Neutrophil (primary cell): ENCODE data around the gene RPS6KA2.

Experiments
- H3K27ac ChIP-seq: fragments of 200-600 bp; sonication (generic); 2 replicates; pipeline ENCODE4 v1.5.1; 2016; ENCODE audit warnings: mild to moderate bottlenecking, moderate library complexity
- H3K27me3 ChIP-seq: fragments of 200-600 bp; sonication (generic); 2 replicates; pipeline ENCODE4 v1.6.0; 2016; ENCODE audit warnings: mild to moderate bottlenecking
- H3K36me3 ChIP-seq: fragments of 200-600 bp; sonication (generic); 2 replicates; pipeline ENCODE4 v1.5.1; 2017
- H3K4me1 ChIP-seq, 2 experiments: fragments of 200-600 bp in 1 of 2; sonication (generic) in 1 of 2; 1 replicate in 1 of 2; 2 replicates in 1 of 2; pipeline versions ENCODE4 v1.5.1 to v1.6.1; 2013 to 2016; ENCODE audit warnings: low read depth in 1 of 2, low read length in 1 of 2, mild to moderate bottlenecking in 1 of 2, moderate library complexity in 1 of 2; ENCODE audit not compliant: control insufficient read depth in 1 of 2, insufficient read depth in 1 of 2
- H3K4me3 ChIP-seq, 2 experiments: fragments of 200-600 bp in 1 of 2; sonication (generic) in 1 of 2; 1 replicate in 1 of 2; 2 replicates in 1 of 2; pipeline ENCODE4 v1.5.1; 2013 to 2016; ENCODE audit warnings: low read depth in 1 of 2, low read length in 1 of 2, mild to moderate bottlenecking in 1 of 2, moderate library complexity in 1 of 2
- H3K9me3 ChIP-seq: fragments of 200-600 bp; sonication (generic); 2 replicates; pipeline ENCODE4 v1.5.1; 2016
- TF ChIP-seq, protein P1 (sequence below): fragments of 200-600 bp; sonication (generic); IDR thresholded peaks from 2 replicates; pipeline ENCODE4 v1.5.1; 2016; ENCODE audit warnings: antibody characterized with exemption

The RPS6KA2 gene

DNA sequence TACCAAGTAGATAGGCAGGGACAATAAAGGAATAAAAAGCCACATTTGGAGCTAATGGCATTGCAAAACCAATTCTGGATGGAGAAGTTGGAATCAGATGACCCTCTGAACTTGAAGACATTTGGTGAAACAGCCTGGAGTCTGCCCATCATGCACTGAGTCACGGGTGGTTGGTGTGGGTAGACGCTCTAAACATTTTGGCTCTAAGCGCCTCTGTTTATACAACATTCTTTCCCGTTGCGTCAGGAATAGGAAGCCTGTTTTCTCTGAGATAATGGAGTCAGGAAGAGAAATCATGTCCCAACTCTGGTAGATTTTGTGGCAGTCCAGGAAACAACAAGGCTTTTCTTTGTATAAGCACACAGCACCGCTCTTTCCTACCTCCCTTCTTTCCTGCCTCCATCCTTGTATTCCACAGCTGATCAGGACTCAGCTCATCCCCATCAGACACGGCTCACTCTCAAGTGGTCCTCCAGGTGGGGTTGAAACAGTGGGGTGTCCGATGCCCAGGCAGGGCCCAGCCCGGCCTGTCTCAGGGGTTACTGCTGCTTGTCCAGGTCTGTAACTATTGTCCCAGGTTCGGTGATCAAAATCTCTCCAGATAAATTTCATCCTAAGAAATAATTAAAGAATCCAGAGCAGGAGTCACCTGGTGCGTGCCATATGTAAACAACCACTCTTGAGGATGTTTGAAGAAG, 28.5 kb downstream of the RPS6KA2 start:
- H3K4me1 ChIP-seq: peaks cover 19 to 41% of the 10 kb centered on the region in 2 experiments
- TF ChIP-seq, protein P1, sequence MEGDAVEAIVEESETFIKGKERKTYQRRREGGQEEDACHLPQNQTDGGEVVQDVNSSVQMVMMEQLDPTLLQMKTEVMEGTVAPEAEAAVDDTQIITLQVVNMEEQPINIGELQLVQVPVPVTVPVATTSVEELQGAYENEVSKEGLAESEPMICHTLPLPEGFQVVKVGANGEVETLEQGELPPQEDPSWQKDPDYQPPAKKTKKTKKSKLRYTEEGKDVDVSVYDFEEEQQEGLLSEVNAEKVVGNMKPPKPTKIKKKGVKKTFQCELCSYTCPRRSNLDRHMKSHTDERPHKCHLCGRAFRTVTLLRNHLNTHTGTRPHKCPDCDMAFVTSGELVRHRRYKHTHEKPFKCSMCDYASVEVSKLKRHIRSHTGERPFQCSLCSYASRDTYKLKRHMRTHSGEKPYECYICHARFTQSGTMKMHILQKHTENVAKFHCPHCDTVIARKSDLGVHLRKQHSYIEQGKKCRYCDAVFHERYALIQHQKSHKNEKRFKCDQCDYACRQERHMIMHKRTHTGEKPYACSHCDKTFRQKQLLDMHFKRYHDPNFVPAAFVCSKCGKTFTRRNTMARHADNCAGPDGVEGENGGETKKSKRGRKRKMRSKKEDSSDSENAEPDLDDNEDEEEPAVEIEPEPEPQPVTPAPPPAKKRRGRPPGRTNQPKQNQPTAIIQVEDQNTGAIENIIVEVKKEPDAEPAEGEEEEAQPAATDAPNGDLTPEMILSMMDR: no peak
- H3K27me3 ChIP-seq: no peaks in the 10 kb centered on the region
- H3K4me3 ChIP-seq: no peak overlapping the region
- H3K27ac ChIP-seq: peak overlapping the region; percentile 57
- no peaks in the 10 kb centered on the region for H3K36me3 ChIP-seq
- H3K9me3 ChIP-seq: no peaks in the 10 kb centered on the region

DNA sequence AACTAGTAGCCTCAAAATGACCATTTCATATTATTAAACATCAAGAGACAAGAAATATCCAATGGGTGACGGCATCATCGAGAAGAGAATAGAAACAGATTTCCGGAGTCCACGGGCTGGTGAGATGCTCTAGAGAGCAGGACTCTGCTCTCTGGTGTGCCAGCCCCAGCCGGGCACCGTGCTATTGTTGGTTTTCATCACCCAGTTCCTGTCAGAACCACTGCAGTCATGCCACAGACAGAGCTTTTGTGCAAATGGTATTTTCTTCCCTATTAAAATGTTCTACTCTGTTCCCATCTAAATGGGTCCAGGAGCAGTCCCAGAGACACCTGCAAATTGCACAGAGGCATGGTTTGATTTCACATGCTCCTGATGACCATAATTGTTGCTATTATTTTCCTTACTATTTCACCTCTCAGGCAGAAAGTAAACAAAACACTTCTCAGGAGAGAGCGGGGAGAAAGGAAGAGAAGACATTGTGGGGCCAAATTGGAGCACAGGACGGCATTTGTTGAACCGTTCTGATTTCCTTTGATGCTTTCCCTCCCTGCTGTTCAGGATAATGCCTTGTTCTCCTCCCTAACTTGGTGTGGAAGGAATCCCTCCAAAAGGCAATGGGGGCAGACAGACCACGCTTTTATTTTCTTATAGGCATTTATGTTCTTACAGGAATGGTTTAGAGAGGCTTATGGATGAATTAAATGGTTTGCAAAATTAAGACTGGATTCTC, 29.2 kb downstream of the RPS6KA2 start:
- no peaks in the 10 kb centered on the region for H3K36me3 ChIP-seq
- TF ChIP-seq, protein P1: no peak
- peaks cover 19 to 35% of the 10 kb centered on the region in 2 experiments for H3K4me1 ChIP-seq
- no peak overlapping the region for H3K4me3 ChIP-seq
- no peaks in the 10 kb centered on the region for H3K27me3 ChIP-seq
- no peaks in the 10 kb centered on the region for H3K9me3 ChIP-seq
- H3K27ac ChIP-seq: peak overlapping the region; percentile 57

DNA sequence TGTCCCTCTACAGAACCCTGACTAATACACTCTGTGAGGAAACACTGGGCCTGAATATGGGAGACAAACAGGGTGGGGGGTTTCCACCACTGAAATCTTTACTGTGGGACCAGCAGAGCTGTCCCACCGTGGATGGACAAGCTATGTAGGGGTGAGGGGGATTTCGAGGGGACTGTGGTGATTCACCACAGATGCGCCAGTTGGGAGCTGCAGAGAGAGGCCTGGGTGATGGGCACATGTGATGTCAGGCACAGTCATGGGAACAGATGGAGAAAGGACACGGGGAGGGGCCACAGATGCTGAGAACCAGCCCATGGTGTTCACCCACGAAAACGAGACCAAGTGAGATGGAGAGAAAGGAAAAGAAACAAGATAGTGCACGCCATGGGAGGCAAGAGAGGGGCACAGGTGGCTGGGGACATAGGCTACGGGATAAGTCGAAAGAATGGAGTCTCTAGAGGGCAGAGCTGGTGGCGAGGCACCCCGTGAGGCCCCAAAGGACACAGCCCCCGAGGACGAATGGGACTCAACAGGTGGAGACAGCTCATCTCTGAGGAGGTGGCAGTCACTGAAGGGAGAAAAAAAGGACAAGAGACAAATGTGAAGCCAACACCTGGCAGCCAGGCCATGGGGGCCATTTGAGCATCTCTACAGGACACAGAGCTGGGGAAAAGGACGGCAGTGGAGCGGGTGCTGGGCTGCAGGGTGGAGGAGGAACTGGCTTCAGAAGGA, 30.1 kb downstream of the RPS6KA2 start:
- Histone ChIP-seq H3K27me3 (no peaks in the 10 kb centered on the region), H3K36me3 (no peaks in the 10 kb centered on the region), H3K27ac (no peak overlapping the region), H3K4me3 (no peak overlapping the region), H3K4me1 (peaks cover 19 to 31% of the 10 kb centered on the region in 2 experiments), H3K9me3 (no peaks in the 10 kb centered on the region)
- TF ChIP-seq, protein P1: no peak

DNA sequence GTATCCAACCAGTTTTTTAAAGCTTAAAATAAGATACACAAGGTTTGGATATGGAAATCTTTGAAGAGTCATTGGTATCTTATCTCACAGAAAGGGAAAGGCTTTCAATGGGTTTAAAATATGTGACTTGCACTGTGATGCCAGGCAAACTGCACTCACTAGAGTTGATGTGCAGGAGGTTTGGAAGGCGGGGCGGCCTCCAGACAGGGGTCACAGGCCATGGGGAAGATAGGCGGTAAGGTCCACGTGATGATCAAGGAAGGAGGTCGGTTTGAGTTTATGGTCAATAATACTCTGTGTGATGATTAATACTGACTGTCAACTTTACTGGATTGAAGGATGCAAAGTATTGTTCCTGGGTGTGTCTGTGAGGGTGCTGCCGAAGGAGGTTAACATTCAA, 31.1 kb downstream of the RPS6KA2 start:
- Histone ChIP-seq H3K4me1 (peaks cover 19 to 36% of the 10 kb centered on the region in 2 experiments), H3K27ac (no peak overlapping the region), H3K36me3 (no peaks in the 10 kb centered on the region)

More for the DNA sequence above, 31.1 kb downstream of the RPS6KA2 start:
- TF ChIP-seq, protein P1: no peak
- H3K9me3 ChIP-seq: no peaks in the 10 kb centered on the region
- no peak overlapping the region for H3K4me3 ChIP-seq
- no peaks in the 10 kb centered on the region for H3K27me3 ChIP-seq
